H9 (cell line): ENCODE data around the gene PLCG1. TPM values are rescaled to one million over a fixed set of nuclear protein-coding genes. Genes with fewer than 3 reads are reported as not detected.

ENCODE experiments used
- DNase-seq: peaks from one replicate; pipeline ENCODE4 v3.0.0-alpha.2; 2017
- H2AFZ ChIP-seq: one replicate; pipeline ENCODE4 v1.6.1; 2013; ENCODE audit warnings: mild to moderate bottlenecking, low read length, control low read depth, moderate library complexity
- H2AK5ac ChIP-seq: 2 replicates; pipeline ENCODE4 v1.6.1; 2013; ENCODE audit warnings: low read length, control low read depth, mixed read lengths; ENCODE audit not compliant: insufficient read length
- H2BK120ac ChIP-seq: one replicate; pipeline ENCODE4 v1.6.1; 2013; ENCODE audit warnings: low read depth, mild to moderate bottlenecking, low read length, control low read depth, inconsistent platforms; ENCODE audit not compliant: poor library complexity, severe bottlenecking
- H2BK12ac ChIP-seq: 2 replicates; pipeline ENCODE4 v1.6.1; 2013; ENCODE audit warnings: low read length, control low read depth, mixed read lengths, low read depth; ENCODE audit not compliant: insufficient read length
- H2BK15ac ChIP-seq: 2 replicates; pipeline ENCODE4 v1.6.1; 2013; ENCODE audit warnings: low read depth, low read length, control low read depth
- H2BK20ac ChIP-seq: one replicate; pipeline ENCODE4 v1.6.1; 2013; ENCODE audit warnings: low read depth, mild to moderate bottlenecking, low read length, control low read depth, inconsistent platforms; ENCODE audit not compliant: poor library complexity, severe bottlenecking
- H2BK5ac ChIP-seq: 2 replicates; pipeline ENCODE4 v1.6.1; 2013; ENCODE audit warnings: low read length, control low read depth, mixed read lengths; ENCODE audit not compliant: insufficient read length
- H3K14ac ChIP-seq: 2 replicates; pipeline ENCODE4 v1.6.1; 2013; ENCODE audit warnings: low read length, control low read depth; ENCODE audit not compliant: insufficient read depth
- H3K18ac ChIP-seq: 2 replicates; pipeline ENCODE4 v1.6.1; 2013; ENCODE audit warnings: low read depth, mild to moderate bottlenecking, mixed read lengths, low read length, control low read depth; ENCODE audit not compliant: insufficient read length
- H3K23ac ChIP-seq: 2 replicates; pipeline ENCODE4 v1.6.1; 2013; ENCODE audit warnings: low read length, control low read depth, mixed read lengths, low read depth; ENCODE audit not compliant: insufficient read length
- H3K23me2 ChIP-seq: 2 replicates; pipeline ENCODE4 v1.6.1; 2013; ENCODE audit warnings: low read depth, mild to moderate bottlenecking, mixed read lengths, low read length, control low read depth; ENCODE audit not compliant: insufficient read length, poor library complexity, severe bottlenecking
- H3K27ac ChIP-seq: 2 replicates; pipeline ENCODE4 v1.5.1; 2013; ENCODE audit warnings: low read length, control low read depth, mixed read lengths, low read depth; ENCODE audit not compliant: insufficient read length
- H3K27me3 ChIP-seq: 2 replicates; pipeline ENCODE4 v1.6.1; 2013; ENCODE audit warnings: low read length, control low read depth, inconsistent platforms; ENCODE audit not compliant: insufficient read depth
- H3K4ac ChIP-seq: 2 replicates; pipeline ENCODE4 v1.6.1; 2013; ENCODE audit warnings: low read depth, mild to moderate bottlenecking, control low read depth, inconsistent platforms, low read length, moderate library complexity
- H3K4me1 ChIP-seq: 2 replicates; pipeline ENCODE4 v1.6.1; 2013; ENCODE audit warnings: low read length, control low read depth, inconsistent platforms; ENCODE audit not compliant: insufficient read depth
- H3K4me2 ChIP-seq: 2 replicates; pipeline ENCODE4 v1.6.1; 2013; ENCODE audit warnings: low read length, control low read depth, mixed read lengths; ENCODE audit not compliant: insufficient read length, insufficient read depth
- H3K56ac ChIP-seq: 2 replicates; pipeline ENCODE4 v1.6.1; 2013; ENCODE audit warnings: low read depth, mild to moderate bottlenecking, mixed read lengths, low read length, control low read depth; ENCODE audit not compliant: insufficient read length
- H3K79me1 ChIP-seq: 2 replicates; pipeline ENCODE4 v1.6.1; 2013; ENCODE audit warnings: low read depth, mild to moderate bottlenecking, moderate library complexity, low read length, control low read depth, inconsistent platforms; ENCODE audit not compliant: insufficient read depth, poor library complexity, severe bottlenecking
- H3K79me2 ChIP-seq: 2 replicates; pipeline ENCODE4 v1.6.1; 2013; ENCODE audit warnings: low read length, control low read depth, inconsistent platforms; ENCODE audit not compliant: insufficient read depth
- H3K9ac ChIP-seq: 2 replicates; pipeline ENCODE4 v1.6.1; 2013; ENCODE audit warnings: low read length, control low read depth, mixed read lengths; ENCODE audit not compliant: insufficient read length; ENCODE audit errors: extremely low read depth
- H3K9me3 ChIP-seq: one replicate; pipeline ENCODE4 v1.6.1; 2013; ENCODE audit warnings: low read depth, low read length, inconsistent platforms; ENCODE audit not compliant: control insufficient read depth
- H3T11ph ChIP-seq: one replicate; pipeline ENCODE4 v1.6.1; 2013; ENCODE audit warnings: mild to moderate bottlenecking, low read length, control low read depth, inconsistent platforms
- H4K20me1 ChIP-seq: one replicate; pipeline ENCODE4 v1.6.1; 2013; ENCODE audit not compliant: control insufficient read depth, insufficient read length, insufficient read depth
- H4K5ac ChIP-seq: 2 replicates; pipeline ENCODE4 v1.6.1; 2013; ENCODE audit warnings: low read depth, mild to moderate bottlenecking, mixed read lengths, low read length, control low read depth; ENCODE audit not compliant: insufficient read length
- H4K8ac ChIP-seq: replicated peaks from 2 replicates; pipeline ENCODE4 v1.6.1; 2013; ENCODE audit warnings: low read length, control low read depth, mixed read lengths, low read depth; ENCODE audit not compliant: insufficient read length
- H4K91ac ChIP-seq: 2 replicates; pipeline ENCODE4 v1.6.1; 2013; ENCODE audit warnings: low read depth, mild to moderate bottlenecking, moderate library complexity, mixed read lengths, low read length, control low read depth; ENCODE audit not compliant: insufficient read length
- H3K27ac Mint-ChIP-seq, 3 experiments: 2 replicates in 2 of 3; 3 replicates in 1 of 3; pipeline ENCODE4 v1.8.0; 2020 to 2021; ENCODE audit warnings: mixed read lengths in 3 of 3, mild to moderate bottlenecking in 1 of 3, moderate library complexity in 1 of 3
- H3K27me3 Mint-ChIP-seq: 2 replicates; pipeline ENCODE4 v1.8.0; 2021; ENCODE audit warnings: low read depth, mild to moderate bottlenecking, moderate library complexity, mixed read lengths
- H3K36me3 Mint-ChIP-seq, 3 experiments: 2 replicates in 2 of 3; 3 replicates in 1 of 3; pipeline ENCODE4 v1.8.0; 2020 to 2021; ENCODE audit warnings: low read depth in 3 of 3, mixed read lengths in 3 of 3; ENCODE audit not compliant: insufficient read depth in 1 of 3
- H3K4me1 Mint-ChIP-seq, 2 experiments: 2 replicates each; pipeline ENCODE4 v1.8.0; 2020; ENCODE audit warnings: mixed read lengths in 2 of 2
- H3K4me3 Mint-ChIP-seq, 2 experiments: 2 replicates in 1 of 2; 3 replicates in 1 of 2; pipeline ENCODE4 v1.8.0; 2020 to 2021; ENCODE audit warnings: mild to moderate bottlenecking in 2 of 2, mixed read lengths in 2 of 2, moderate library complexity in 1 of 2
- H3K9me3 Mint-ChIP-seq, 2 experiments: 2 replicates in 1 of 2; 3 replicates in 1 of 2; pipeline ENCODE4 v1.8.0; 2020; ENCODE audit warnings: mild to moderate bottlenecking in 2 of 2, mixed read lengths in 2 of 2, moderate library complexity in 1 of 2
- WGBS: extraction: QIAGEN DNeasy Blood & Tissue Kit; methylation state at CpG from one replicate; pipeline ENCODE4 v1.1.7; 2013; ENCODE audit warnings: missing lambda C conversion rate, low lambda C conversion rate, mixed read lengths; ENCODE audit not compliant: insufficient read length; ENCODE audit errors: extremely low coverage; 5-methylcytosine and 5-hydroxymethylcytosine counted together
- long read RNA-seq: library from polyadenylated mRNA; unstranded; transcript quantifications from one replicate; pipeline ENCODE4 v2.0.0, GENCODE V29; 2020
- total RNA-seq: library from RNA; stranded (reverse); gene quantifications from 2 replicates; pipeline ENCODE4 v1.2.1, GENCODE V29; 2021
- TF ChIP-seq, protein P1 (sequence below): fragments of 200-600 bp; sonication (generic); conservative IDR thresholded peaks from 3 replicates; pipeline ENCODE4 v1.8.0; 2021; ENCODE audit warnings: antibody characterized with exemption, mild to moderate bottlenecking

PLCG1 gene
- 161 and 171 TPM in 2 replicates for total RNA-seq
- long read RNA-seq, full-length matches to known transcripts: 3 of 25 reads
- long read RNA-seq, partial matches to known transcripts: 15 of 25 reads
- long read RNA-seq, other reads (novel, unspliced or antisense): 7 of 25 reads

DNA sequence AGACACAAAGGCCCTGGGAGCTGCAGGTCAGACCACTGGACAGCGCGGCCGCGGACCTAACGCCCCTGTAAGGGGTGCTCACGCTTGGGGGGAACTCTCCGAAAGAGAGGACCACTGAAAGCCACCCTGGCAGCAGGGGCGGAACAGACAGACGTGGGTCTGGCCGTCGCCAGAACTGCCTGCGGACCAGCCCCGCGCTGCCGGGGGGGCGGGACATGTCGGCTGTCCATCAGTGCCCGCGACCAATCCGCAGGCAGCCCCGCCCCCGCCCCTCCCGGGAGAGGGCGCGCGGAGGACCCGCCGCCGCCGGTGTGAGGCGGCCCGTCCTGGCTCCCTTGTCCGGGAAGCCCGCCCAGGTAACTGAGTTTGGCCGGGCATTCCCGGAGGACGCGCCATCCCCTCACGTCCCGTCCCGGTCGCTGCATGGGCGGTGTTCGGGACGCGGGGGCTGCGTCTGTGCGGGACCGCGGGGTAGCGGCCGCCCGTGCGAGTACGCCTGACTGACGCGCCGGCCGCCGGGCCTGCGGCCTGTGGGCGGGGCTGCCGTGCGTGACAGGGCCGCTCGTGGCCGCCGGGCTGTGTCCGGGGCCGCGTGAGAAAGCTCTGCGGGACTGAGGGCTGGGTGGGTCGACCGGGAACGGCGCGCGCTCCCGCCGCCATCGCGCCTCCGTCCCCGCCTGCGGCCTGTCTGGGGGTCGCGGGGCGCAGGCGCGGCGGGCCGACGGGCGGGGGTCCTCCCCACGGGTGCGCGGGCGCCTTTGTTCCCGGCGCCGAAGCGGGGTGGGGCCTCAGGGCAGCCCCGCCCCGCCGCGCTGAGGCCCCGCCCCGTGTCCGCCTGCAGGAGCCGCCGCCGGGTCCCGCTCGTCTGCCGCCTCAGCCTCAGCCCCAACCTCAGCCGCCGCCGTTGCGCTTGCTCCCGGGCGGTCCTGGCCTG, at the start of gene PLCG1:
Gene PLCG1, plus strand, starts transcription at position 864 of the 934 bp plus-strand sequence. CDS start 99 bp downstream, outside the sequence.
- Histone ChIP-seq H2AFZ (no peak within 1 kb of the TSS), H3K4me2 (peak within 1 kb of the TSS; percentile 81), H3K27me3 (no peaks in the 10 kb centered on the region), H2BK15ac (no peak within 1 kb of the TSS; the same call in 1 of the 2 replicates), H3K79me2 (peaks cover 38% of the 10 kb centered on the region), H3K14ac (peak within 1 kb of the TSS; percentile 94), H3T11ph (no peak within 1 kb of the TSS), H3K9me3 (no peaks in the 10 kb centered on the region), H2AK5ac (no peak within 1 kb of the TSS), H2BK20ac (no peak within 1 kb of the TSS), H3K18ac (peak within 1 kb of the TSS; percentile 93), H3K79me1 (no peaks in the 10 kb centered on the region), H3K9ac (peak within 1 kb of the TSS; percentile 96), H3K23me2 (peaks cover 20% of the 10 kb centered on the region), H3K4me1 (peaks cover 21% of the 10 kb centered on the region; the same call in 1 of the 2 replicates), H2BK5ac (no peak within 1 kb of the TSS), H4K20me1 (no peaks in the 10 kb centered on the region), H2BK12ac (no peak within 1 kb of the TSS), H3K4ac (no peak within 1 kb of the TSS), H4K8ac (no peak within 1 kb of the TSS), H2BK120ac (no peak within 1 kb of the TSS), H3K23ac (no peak within 1 kb of the TSS), H4K5ac (no peak within 1 kb of the TSS), H3K56ac (no peak within 1 kb of the TSS), H3K27ac (no peak within 1 kb of the TSS), H4K91ac (no peak within 1 kb of the TSS)
- H3K27me3 Mint-ChIP-seq: peaks cover 10% of the 10 kb centered on the region
- no peaks in the 10 kb centered on the region; a peak in 2 of 5 replicates for H3K9me3 Mint-ChIP-seq
- TF ChIP-seq, protein P1, sequence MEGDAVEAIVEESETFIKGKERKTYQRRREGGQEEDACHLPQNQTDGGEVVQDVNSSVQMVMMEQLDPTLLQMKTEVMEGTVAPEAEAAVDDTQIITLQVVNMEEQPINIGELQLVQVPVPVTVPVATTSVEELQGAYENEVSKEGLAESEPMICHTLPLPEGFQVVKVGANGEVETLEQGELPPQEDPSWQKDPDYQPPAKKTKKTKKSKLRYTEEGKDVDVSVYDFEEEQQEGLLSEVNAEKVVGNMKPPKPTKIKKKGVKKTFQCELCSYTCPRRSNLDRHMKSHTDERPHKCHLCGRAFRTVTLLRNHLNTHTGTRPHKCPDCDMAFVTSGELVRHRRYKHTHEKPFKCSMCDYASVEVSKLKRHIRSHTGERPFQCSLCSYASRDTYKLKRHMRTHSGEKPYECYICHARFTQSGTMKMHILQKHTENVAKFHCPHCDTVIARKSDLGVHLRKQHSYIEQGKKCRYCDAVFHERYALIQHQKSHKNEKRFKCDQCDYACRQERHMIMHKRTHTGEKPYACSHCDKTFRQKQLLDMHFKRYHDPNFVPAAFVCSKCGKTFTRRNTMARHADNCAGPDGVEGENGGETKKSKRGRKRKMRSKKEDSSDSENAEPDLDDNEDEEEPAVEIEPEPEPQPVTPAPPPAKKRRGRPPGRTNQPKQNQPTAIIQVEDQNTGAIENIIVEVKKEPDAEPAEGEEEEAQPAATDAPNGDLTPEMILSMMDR: no peak
- peak within 1 kb of the TSS; percentile 91 to 93 for H3K4me3 Mint-ChIP-seq
- peak; percentile 91 for DNase-seq
- peaks cover 3 to 14% (median 11%) of the 10 kb centered on the region in 3 experiments; a peak in 6 of 7 replicates for H3K36me3 Mint-ChIP-seq
- H3K4me1 Mint-ChIP-seq: peaks cover 48% of the 10 kb centered on the region in 2 experiments
- peak within 1 kb of the TSS; percentile 73 to 98 (median 97) for H3K27ac Mint-ChIP-seq
- no CpG with 5 or more reads among the region's 121 CpGs for WGBS
